HG03135 (cell line): Measurements from ENCODE around the gene BPTF.
"Not testable (repeated sequence)": the region's sequence is repeated elsewhere in the genome, so short reads cannot be mapped to it uniquely, and the experiment has no call there.

Experiments used
- ATAC-seq: cut with Tn5 transposase; IDR thresholded peaks from one replicate; pipeline ENCODE4 v1.9.1; 2021; ENCODE audit warnings: mild to moderate bottlenecking, moderate library complexity; ENCODE audit not compliant: unreplicated experiment

BPTF gene

GRCh38 chr17:68006797-68007196 is 181.5 kb downstream of the BPTF start:
- ATAC-seq: no peak

GRCh38 chr17:68011199-68011665 is 185.9 kb downstream of the BPTF start:
- ATAC-seq: no peak

GRCh38 chr17:68013385-68013784 is 188.1 kb downstream of the BPTF start:
- ATAC-seq: no peak

- ATAC-seq: no peak
These were observed 189.9 kb downstream of the BPTF start for GRCh38 chr17:68015081-68015723.

- ATAC-seq: no peak
These were observed 191.5 kb downstream of the BPTF start for GRCh38 chr17:68016838-68017237.

GRCh38 chr17:68018493-68018892 is 193.2 kb downstream of the BPTF start:
- ATAC-seq: not testable (repeated sequence)

GRCh38 chr17:68019336-68019674 is 194.0 kb downstream of the BPTF start:
- no peak for ATAC-seq

- ATAC-seq: peak; percentile 96
These were observed 194.5 kb downstream of the BPTF start for GRCh38 chr17:68019675-68020408.

- no peak for ATAC-seq
These were observed 195.1 kb downstream of the BPTF start for GRCh38 chr17:68020409-68020756.

GRCh38 chr17:68020791-68021190 is 195.5 kb downstream of the BPTF start:
- ATAC-seq: not testable (repeated sequence)

GRCh38 chr17:68021963-68022362 is 196.7 kb downstream of the BPTF start:
- ATAC-seq: no peak

- not testable (repeated sequence) for ATAC-seq
These were observed 197.2 kb downstream of the BPTF start for GRCh38 chr17:68022547-68022946.

GRCh38 chr17:68029512-68030215 is 204.4 kb downstream of the BPTF start:
- ATAC-seq: no peak
